ENCODE measurements around the gene RIN3.

RIN3 gene

GRCh38 chr14:92686900-92687427, 173.4 kb downstream of the RIN3 start:
- TF ChIP-seq, protein P1, sequence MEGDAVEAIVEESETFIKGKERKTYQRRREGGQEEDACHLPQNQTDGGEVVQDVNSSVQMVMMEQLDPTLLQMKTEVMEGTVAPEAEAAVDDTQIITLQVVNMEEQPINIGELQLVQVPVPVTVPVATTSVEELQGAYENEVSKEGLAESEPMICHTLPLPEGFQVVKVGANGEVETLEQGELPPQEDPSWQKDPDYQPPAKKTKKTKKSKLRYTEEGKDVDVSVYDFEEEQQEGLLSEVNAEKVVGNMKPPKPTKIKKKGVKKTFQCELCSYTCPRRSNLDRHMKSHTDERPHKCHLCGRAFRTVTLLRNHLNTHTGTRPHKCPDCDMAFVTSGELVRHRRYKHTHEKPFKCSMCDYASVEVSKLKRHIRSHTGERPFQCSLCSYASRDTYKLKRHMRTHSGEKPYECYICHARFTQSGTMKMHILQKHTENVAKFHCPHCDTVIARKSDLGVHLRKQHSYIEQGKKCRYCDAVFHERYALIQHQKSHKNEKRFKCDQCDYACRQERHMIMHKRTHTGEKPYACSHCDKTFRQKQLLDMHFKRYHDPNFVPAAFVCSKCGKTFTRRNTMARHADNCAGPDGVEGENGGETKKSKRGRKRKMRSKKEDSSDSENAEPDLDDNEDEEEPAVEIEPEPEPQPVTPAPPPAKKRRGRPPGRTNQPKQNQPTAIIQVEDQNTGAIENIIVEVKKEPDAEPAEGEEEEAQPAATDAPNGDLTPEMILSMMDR (conservative IDR thresholded peaks at IDR 0.05; ENCODE audit: low read depth): peak; percentile 97
- H3K27ac ChIP-seq: no peak overlapping the region
- CTCF ChIA-PET: interaction anchor here (0.5 to 1.8 kb wide), 32 partner anchors 9 to 554 kb away, joined by 3 to 10 read pairs (median 4); no protein-coding TSS in a partner anchor
- POLR2A ChIA-PET (ENCODE audit: low non-redundant PET): no interaction called here
- DNase-seq (ENCODE audit: low spot score): peak; percentile 84

- TF ChIP-seq, protein P1 (conservative IDR thresholded peaks at IDR 0.05; ENCODE audit: low read depth): no peak
- no peak for DNase-seq (ENCODE audit: low spot score)
- POLR2A ChIA-PET (ENCODE audit: low non-redundant PET): no interaction called here
- CTCF ChIA-PET: interaction anchor here (0.7 to 1.8 kb wide), 7 partner anchors 14 to 553 kb away, joined by 3 to 10 read pairs (median 4); no protein-coding TSS in a partner anchor
- H3K27ac ChIP-seq: no peak overlapping the region
Measured at GRCh38 chr14:92687681-92688433, 174.3 kb downstream of the RIN3 start.

GRCh38 chr14:92688434-92689375, 175.1 kb downstream of the RIN3 start:
- DNase-seq (ENCODE audit: low spot score): no peak
- H3K27ac ChIP-seq: no peak overlapping the region
- TF ChIP-seq, protein P1 (conservative IDR thresholded peaks at IDR 0.05; ENCODE audit: low read depth): no peak
- ChIA-PET CTCF (interaction anchor here (0.6 to 1.8 kb wide), 2 partner anchors 25 to 96 kb away, joined by 4 to 6 read pairs; no protein-coding TSS in a partner anchor), POLR2A (ENCODE audit: low non-redundant PET) (interaction anchor here (0.6 kb wide), 1 partner anchor 544 kb away, joined by 3 read pairs; no protein-coding TSS in a partner anchor)

DNA sequence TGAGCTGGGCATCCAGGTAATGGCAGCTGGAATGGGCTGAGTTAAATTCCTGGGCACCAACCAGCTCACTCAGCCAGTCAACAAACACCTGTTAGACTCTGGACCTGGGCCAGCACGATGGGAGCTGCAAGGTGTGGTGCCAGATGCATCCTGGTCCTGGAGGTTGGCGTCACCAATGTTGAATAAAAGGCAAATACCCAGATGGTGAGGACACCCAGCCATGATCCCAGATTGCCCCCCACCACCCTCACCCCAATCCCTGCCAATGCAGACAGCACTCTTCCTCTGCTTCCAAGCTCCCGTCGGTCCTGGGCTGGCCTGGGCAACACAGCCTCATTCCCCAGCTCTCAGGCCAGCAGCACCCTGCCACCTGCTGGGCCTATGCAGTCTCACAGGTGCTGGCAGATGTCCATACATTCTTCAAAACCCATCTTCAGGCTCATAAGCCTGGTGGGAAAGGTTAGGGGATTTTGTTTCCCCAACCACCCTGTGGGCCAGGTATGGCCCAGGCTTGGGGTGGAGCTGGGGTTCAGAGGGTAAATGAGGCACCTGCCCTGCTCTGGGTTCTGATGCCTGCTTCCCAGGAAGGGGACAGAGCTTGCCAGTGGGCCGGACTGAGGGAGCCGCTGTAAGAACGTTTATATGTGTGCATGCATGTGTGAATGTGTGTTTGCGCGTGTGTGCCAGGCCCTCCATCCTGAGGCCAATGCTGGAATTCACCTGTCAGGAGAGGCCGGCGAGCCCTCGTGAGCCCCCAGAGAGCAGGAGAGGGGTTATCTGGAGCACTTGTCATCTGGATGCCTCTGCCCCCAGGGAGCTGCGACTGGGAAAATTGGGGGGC, 176.8 kb downstream of the RIN3 start:
- POLR2A ChIA-PET (ENCODE audit: low non-redundant PET): interaction anchor here (0.5 kb wide), 1 partner anchor 8 kb away, joined by 3 read pairs; no protein-coding TSS in a partner anchor
- TF ChIP-seq, protein P1 (conservative IDR thresholded peaks at IDR 0.05; ENCODE audit: low read depth): peak; percentile 64
- H3K27ac ChIP-seq: no peak overlapping the region
- peak; percentile 74 for DNase-seq (ENCODE audit: low spot score)
- CTCF ChIA-PET: interaction anchor here (0.5 to 1.8 kb wide), 10 partner anchors 14 to 555 kb away, joined by 3 to 6 read pairs (median 4); no protein-coding TSS in a partner anchor

- CTCF ChIA-PET: no interaction called here
- DNase-seq (ENCODE audit: low spot score): no peak
- H3K27ac ChIP-seq: peak overlapping the region; percentile 27
- POLR2A ChIA-PET (ENCODE audit: low non-redundant PET): interaction anchor here (0.6 kb wide), 1 partner anchor 35 kb away, joined by 3 read pairs; no protein-coding TSS in a partner anchor
- TF ChIP-seq, protein P1 (conservative IDR thresholded peaks at IDR 0.05; ENCODE audit: low read depth): no peak
Measured at GRCh38 chr14:92692822-92693226, 179.2 kb downstream of the RIN3 start.
